ENCODE measurements around the gene GRM2.

The GRM2 gene

GRCh38 chr3:51680663-51681230, 26.1 kb upstream of the GRM2 start:
- DNase-seq: no peak

- DNase-seq: peak; percentile 77
These were observed 25.4 kb upstream of the GRM2 start for GRCh38 chr3:51681453-51681852.

- peak; percentile 81 for DNase-seq
These were observed 24.8 kb upstream of the GRM2 start for GRCh38 chr3:51682079-51682478.

- DNase-seq: no peak
These were observed 24.3 kb upstream of the GRM2 start for GRCh38 chr3:51682526-51682925.

DNA sequence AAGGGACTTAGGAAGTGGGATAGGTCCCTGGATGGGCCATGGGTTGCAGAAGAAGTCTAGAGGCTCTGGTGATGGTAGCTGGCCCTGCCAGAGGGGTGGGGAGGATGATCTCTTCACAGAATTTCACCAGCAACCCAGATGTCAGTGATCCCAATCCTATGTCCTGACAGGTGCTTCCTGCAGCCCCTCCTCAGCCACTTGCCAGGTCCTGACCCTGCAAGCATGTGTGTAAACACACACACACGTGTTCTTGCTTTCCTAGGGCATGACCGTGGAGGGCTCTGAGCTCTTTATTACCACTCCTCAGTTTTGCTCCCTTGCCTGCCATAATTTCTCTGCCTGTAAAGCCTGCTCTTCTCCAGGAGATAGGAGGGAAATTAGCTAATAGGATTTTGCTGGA, 23.3 kb upstream of the GRM2 start:
- DNase-seq: no peak

DNA sequence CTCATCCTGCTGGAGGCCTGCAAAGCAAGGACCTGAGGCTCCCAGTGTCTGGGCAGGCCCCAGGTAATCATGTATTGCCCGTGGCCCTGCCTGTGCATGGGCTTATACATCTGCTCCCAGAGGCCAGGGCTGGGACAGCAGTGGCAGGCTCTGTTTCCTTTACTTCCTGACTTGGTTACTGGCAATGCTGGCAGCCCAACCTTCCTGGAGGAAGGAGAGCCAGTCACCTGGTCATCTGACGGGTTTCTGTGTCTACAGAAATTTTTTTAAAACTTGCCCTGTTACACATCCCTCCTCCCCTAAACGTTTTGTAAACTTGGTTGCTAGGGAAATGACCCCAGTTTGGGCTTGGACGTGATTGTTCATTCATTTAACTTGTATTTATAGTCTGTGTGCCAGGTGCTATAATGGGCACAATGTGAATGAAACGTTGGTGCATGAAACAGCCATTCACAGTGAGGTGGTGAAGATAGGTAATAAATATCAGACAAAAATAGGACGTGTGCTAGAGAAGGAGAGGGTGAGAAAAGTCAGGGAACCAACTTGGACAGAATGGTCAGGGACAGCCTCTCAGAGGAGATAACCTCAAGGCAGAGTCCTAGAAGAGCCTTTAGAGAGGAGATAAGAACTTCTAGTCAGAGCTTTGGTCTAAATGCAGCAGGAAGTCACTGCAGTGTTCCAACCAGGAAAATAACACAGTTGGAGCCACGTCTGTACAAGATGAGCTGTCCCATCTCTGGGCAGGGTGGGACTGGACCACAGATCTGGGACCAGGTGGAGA, 21.7 kb upstream of the GRM2 start:
- no peak for DNase-seq

- no peak for DNase-seq
These were observed 20.8 kb upstream of the GRM2 start for GRCh38 chr3:51686056-51686455.

DNA sequence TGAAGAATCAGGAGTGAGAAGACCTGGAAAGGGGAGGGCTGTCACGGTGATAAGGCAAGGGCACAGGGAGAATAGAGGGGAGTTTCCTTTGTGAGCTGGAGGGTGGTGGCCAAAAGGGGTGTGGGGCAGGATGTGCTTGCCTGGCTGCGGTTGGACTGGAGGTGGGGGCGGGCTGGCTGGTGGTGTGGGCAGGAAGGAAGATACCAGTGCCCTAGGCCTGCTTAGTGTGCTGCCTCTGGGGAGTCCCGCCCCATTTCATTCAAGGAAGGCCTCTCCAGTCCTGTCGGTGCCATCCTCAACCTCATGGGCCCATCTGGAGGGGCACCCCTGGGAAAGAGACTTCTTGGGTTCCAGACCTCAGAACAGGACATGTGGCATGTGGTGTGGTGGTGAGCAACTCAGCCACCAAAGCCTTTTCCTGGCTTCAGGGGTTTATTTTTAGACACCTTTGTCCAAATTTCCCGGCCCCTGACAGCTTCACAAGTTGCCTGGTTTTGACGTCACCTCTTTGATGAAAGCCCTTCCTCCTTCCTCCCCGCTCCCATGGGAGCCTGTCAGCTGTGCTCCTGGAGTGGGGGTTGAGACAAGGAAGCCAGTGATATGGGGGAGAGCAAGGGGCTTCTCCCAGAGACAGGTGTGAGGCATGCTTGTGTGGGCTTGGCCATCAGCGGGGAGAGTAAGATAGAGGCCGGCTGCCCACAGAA, 20.2 kb upstream of the GRM2 start:
- DNase-seq: peak; percentile 87

- DNase-seq: no peak
These were observed 19.2 kb upstream of the GRM2 start for GRCh38 chr3:51687431-51688205.

- no peak for DNase-seq
These were observed 18.7 kb upstream of the GRM2 start for GRCh38 chr3:51688206-51688600.

DNA sequence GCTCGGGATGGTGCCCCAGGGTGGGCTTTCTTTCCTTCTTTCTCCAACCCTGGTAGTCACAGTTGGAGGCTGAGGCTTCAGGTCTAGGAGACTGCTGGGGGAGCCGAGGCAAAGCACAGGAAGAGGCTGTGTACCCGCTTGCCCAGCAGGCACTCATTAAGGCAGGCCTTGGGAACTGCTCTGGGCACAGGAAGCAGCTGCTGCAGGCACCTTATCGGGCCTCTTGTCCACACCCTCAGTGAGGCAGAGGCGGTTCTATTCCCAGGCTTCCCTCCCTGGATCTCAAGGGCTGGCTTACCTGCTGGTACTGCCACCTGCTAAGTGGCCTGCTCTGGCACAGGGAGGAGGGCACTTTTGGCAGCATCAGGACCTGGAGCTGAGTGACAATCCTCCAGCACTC, 15.8 kb upstream of the GRM2 start:
- no peak for DNase-seq

- DNase-seq: no peak
These were observed 14.9 kb upstream of the GRM2 start for GRCh38 chr3:51691949-51692348.

DNA sequence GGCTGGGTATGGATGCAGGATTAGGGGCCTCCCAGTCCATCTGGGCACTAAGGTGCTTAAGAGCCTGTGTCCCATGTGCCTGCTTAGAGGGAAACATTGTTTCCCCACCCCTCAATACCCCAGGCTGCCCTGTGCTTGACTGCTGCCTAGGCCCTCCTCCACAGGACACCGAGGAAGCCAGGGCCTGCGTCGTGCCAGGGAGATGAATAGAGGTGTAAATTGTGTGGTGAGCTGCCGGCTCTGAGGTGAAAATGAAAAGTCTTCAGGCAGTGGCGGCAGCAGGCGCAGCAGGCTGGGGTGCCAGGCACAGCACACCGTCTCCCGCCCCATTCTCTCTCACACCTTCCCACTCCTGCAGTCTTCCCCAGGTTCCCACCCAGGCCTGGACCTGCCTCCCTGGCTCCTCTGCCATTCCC, 13.9 kb upstream of the GRM2 start:
- no peak for DNase-seq

GRCh38 chr3:51696954-51697353, 9.9 kb upstream of the GRM2 start:
- DNase-seq: no peak

- DNase-seq: no peak
These were observed 8.7 kb upstream of the GRM2 start for GRCh38 chr3:51698209-51698608.

GRCh38 chr3:51700403-51700802, 6.5 kb upstream of the GRM2 start:
- DNase-seq: no peak

- no peak for DNase-seq
These were observed 4.7 kb upstream of the GRM2 start for GRCh38 chr3:51702156-51702555.

DNA sequence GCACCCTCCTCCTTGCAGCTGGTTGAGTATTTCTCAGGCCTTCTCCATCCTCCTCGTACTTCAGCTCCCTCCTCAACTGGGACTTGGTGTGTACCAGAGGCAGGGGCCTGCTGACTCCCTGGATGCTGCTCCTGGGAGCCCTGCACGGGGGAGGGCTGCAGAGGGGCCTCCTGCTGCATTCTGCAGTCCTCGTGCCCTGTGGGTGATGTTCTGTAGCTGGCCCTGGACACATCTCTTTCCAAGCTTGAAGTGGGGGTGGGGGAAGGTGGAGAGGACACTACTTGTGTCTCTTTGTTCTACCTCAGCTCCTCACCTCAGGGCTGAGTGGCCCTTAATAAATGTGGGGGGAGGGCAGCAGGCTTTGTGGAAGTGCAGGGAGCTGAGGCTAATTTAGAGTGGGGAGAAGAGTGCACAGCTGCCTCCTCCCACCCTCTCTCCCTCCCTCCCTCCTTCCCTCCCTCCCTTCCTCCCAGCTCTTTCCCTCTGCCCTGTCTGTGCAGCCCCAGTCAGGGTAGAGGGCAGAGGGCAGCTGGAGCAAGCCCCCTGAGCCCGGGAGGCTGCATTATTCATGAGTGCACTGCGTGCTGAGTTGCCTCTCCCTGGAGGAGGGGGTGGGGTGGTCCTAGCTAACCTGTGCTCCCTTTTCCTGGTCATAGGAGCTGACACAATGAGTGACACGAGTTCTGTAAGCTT, 3.7 kb upstream of the GRM2 start:
- DNase-seq: no peak

DNA sequence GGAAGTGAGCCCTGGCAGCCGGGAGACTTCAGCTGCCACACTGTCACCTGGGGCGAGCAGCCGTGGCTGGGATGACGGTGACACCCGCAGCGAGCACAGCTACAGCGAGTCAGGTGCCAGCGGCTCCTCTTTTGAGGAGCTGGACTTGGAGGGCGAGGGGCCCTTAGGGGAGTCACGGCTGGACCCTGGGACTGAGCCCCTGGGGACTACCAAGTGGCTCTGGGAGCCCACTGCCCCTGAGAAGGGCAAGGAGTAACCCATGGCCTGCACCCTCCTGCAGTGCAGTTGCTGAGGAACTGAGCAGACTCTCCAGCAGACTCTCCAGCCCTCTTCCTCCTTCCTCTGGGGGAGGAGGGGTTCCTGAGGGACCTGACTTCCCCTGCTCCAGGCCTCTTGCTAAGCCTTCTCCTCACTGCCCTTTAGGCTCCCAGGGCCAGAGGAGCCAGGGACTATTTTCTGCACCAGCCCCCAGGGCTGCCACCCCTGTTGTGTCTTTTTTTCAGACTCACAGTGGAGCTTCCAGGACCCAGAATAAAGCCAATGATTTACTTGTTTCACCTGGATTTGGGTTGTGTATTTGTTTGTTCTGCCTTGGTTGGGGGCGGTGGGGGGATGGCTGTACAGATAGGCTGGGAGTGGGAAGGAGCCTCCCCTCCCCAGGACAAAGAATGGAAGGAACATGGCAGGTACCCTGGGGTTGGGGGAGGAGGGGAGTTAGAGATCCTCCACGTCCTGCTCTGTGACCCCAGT, 2.9 kb upstream of the GRM2 start:
- DNase-seq: no peak

- DNase-seq: no peak
These were observed 2.3 kb upstream of the GRM2 start for GRCh38 chr3:51704511-51704950.

GRCh38 chr3:51705276-51706020, 1.4 kb upstream of the GRM2 start:
- no peak for DNase-seq
